ENCODE results near the gene RALGAPA1. TPM values are rescaled to one million over a fixed set of nuclear protein-coding genes. Genes with fewer than 3 reads are reported as not detected.
"Not testable (repeated sequence)": the region's sequence is repeated elsewhere in the genome, so short reads cannot be mapped to it uniquely, and the experiment has no call there.

Gene RALGAPA1
- total RNA-seq, 1 experiment from 2014 or later = 30.0 TPM

DNA sequence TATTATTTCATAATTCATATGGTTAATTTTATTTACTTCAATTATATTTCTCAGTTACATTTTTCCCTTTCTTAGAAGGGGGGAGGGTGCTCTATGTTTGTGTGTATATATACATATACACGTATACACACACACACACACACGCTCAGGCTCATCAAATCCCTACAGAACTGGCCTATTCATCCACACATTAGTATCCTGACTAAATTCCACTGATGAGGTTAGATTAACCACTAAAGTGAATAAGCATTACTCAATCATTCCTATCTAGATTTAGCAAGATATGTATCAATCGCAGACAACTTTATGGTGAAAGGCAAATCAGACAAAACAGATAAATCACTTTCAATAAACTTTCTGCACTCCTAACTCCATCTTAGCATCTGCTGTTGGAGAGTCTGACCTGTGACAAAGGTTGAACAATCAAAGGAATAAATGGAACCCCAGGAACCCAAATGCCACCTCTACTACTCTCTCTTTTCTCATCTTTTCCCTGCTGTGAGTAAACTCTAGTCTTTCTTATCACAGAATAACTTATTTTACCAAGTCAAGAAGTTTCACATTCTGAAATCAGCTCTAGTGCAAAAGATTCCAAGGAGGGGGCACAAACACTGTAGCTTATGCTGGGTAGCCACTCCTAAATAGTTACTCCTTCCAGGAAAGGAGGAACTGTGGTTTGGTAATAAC, 67.6 kb downstream of the RALGAPA1 start:
- CTCF ChIA-PET = no interaction called here

DNA sequence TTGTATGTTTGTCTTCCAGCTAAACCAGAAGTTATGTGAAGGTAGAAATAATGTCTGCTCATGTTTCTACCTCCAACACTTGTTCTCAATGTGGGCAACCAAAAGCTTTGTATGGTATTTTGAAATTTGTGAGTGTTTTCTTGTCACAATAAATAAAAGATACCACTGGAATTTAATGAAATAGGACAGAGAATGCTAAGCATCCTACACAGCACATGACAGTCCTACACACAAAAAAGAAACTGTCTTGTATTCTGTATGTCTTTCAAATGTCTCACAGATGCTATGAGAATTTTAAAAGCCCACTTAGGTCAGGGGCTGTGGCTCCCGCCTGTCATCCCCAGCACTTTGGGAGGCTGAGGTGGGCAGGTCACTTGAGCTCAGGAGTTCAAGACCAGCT, 68.9 kb downstream of the RALGAPA1 start:
- H3F3A ChIP-seq (ENCODE audit: insufficient read depth, low read depth) = no peaks in the 10 kb centered on the region
- no peak for DNase-seq
- H2AFZ ChIP-seq = no peak overlapping the region
- no peaks in the 10 kb centered on the region for H3K9me3 ChIP-seq (ENCODE audit: insufficient read depth, low read depth)
- intact Hi-C loops (cut with micrococcal nuclease; ENCODE audit: unreplicated experiment) = no loop called here
- H3K4me1 ChIP-seq (replicated peaks; ENCODE audit: insufficient read depth) = no peaks in the 10 kb centered on the region
- no peak overlapping the region for H3K27ac ChIP-seq
- no TSS peak for BruUV-seq (replicated peaks)
- ChIA-PET POLR2A (ENCODE audit: unreplicated experiment) (no interaction called here), CTCF (no interaction called here)
- H3K27me3 ChIP-seq (ENCODE audit: insufficient read depth, low read depth) = no peaks in the 10 kb centered on the region
- H3K4me3 ChIP-seq = no peak overlapping the region
- H3K4me2 ChIP-seq = no peak overlapping the region
- TF ChIP-seq EZH2 (IDR thresholded peaks at IDR 0.05; ENCODE audit: low read depth) = no peak
- TF ChIP-seq, protein P1, sequence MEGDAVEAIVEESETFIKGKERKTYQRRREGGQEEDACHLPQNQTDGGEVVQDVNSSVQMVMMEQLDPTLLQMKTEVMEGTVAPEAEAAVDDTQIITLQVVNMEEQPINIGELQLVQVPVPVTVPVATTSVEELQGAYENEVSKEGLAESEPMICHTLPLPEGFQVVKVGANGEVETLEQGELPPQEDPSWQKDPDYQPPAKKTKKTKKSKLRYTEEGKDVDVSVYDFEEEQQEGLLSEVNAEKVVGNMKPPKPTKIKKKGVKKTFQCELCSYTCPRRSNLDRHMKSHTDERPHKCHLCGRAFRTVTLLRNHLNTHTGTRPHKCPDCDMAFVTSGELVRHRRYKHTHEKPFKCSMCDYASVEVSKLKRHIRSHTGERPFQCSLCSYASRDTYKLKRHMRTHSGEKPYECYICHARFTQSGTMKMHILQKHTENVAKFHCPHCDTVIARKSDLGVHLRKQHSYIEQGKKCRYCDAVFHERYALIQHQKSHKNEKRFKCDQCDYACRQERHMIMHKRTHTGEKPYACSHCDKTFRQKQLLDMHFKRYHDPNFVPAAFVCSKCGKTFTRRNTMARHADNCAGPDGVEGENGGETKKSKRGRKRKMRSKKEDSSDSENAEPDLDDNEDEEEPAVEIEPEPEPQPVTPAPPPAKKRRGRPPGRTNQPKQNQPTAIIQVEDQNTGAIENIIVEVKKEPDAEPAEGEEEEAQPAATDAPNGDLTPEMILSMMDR (conservative IDR thresholded peaks at IDR 0.05) = no peak
- no peaks in the 10 kb centered on the region for H3K9me2 ChIP-seq (ENCODE audit: insufficient read depth)
- H3K79me2 ChIP-seq (ENCODE audit: low read depth) = no peaks in the 10 kb centered on the region
- no peaks in the 10 kb centered on the region for H3K36me3 ChIP-seq (ENCODE audit: low read depth)
- H4K20me1 ChIP-seq (ENCODE audit: insufficient read depth) = no peaks in the 10 kb centered on the region

More for the DNA sequence above, 67.6 kb downstream of the RALGAPA1 start:
- Histone ChIP-seq H3F3A (ENCODE audit: insufficient read depth, low read depth) (no peaks in the 10 kb centered on the region), H3K4me3 (no peak overlapping the region), H3K27ac (no peak overlapping the region), H3K9me3 (ENCODE audit: insufficient read depth, low read depth) (no peaks in the 10 kb centered on the region), H3K79me2 (ENCODE audit: low read depth) (no peaks in the 10 kb centered on the region), H3K9me2 (ENCODE audit: insufficient read depth) (no peaks in the 10 kb centered on the region), H2AFZ (no peak overlapping the region), H3K4me1 (replicated peaks; ENCODE audit: insufficient read depth) (no peaks in the 10 kb centered on the region), H3K27me3 (ENCODE audit: insufficient read depth, low read depth) (no peaks in the 10 kb centered on the region), H4K20me1 (ENCODE audit: insufficient read depth) (no peaks in the 10 kb centered on the region), H3K4me2 (no peak overlapping the region), H3K36me3 (ENCODE audit: low read depth) (no peaks in the 10 kb centered on the region)
- POLR2A ChIA-PET (ENCODE audit: unreplicated experiment) = no interaction called here
- no peak for DNase-seq
- TF ChIP-seq, protein P1 (conservative IDR thresholded peaks at IDR 0.05) = no peak
- TF ChIP-seq EZH2 (IDR thresholded peaks at IDR 0.05; ENCODE audit: low read depth) = no peak
- BruUV-seq (replicated peaks) = no TSS peak
- intact Hi-C loops (cut with micrococcal nuclease; ENCODE audit: unreplicated experiment) = no loop called here

DNA sequence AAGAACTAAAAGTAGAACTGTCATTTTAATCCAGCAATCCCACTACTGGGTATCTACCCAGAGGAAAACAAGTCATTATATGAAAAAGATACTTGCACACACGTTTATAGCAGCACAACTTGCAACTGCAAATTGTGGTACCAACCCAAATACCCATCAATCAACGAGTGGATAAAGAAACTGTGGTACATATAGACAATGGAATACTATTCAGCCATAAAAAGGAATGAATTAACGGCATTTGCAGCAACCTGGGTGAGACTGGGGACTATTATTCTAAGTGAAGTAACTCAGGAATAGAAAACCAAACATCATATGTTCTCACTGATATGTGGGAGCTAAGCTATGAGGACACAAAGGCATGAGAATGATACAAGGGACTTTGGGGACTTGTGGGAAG, 73.9 kb downstream of the RALGAPA1 start:
- H4K20me1 ChIP-seq (ENCODE audit: insufficient read depth); H3K4me1 ChIP-seq (replicated peaks; ENCODE audit: insufficient read depth); H3K9me2 ChIP-seq (ENCODE audit: insufficient read depth); CTCF ChIA-PET; H2AFZ ChIP-seq; H3K4me3 ChIP-seq; H3K79me2 ChIP-seq (ENCODE audit: low read depth); H3K4me2 ChIP-seq; H3F3A ChIP-seq (ENCODE audit: insufficient read depth, low read depth); H3K27ac ChIP-seq; intact Hi-C loops (cut with micrococcal nuclease; ENCODE audit: unreplicated experiment); DNase-seq; BruUV-seq (replicated peaks); POLR2A ChIA-PET (ENCODE audit: unreplicated experiment); H3K36me3 ChIP-seq (ENCODE audit: low read depth); H3K9me3 ChIP-seq (ENCODE audit: insufficient read depth, low read depth); H3K27me3 ChIP-seq (ENCODE audit: insufficient read depth, low read depth): not testable (repeated sequence)

DNA sequence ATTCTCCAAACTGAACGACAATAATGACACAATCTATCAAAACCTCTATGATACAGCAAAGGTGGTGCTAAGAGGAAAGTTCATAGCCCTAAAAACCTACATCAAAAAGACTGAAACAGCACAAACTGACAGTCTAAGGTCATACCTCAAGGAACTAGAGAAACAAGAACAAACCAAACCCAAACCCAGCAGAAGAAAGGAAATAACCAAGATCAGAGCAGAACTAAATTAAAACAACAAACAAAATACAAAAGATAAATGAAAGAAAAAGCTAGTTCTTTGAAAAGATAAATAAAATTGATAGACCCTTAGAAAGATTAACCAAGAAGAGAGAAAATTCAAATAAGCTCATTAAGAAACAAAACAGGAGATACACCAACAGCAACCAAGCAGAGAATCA, 75.6 kb downstream of the RALGAPA1 start:
- H3K79me2 ChIP-seq (ENCODE audit: low read depth); H3K27ac ChIP-seq; H3K4me3 ChIP-seq; H3K9me3 ChIP-seq (ENCODE audit: insufficient read depth, low read depth); H3K9me2 ChIP-seq (ENCODE audit: insufficient read depth); H3K4me2 ChIP-seq; H3K36me3 ChIP-seq (ENCODE audit: low read depth); H3K27me3 ChIP-seq (ENCODE audit: insufficient read depth, low read depth); BruUV-seq (replicated peaks); H4K20me1 ChIP-seq (ENCODE audit: insufficient read depth); CTCF ChIA-PET; H2AFZ ChIP-seq; intact Hi-C loops (cut with micrococcal nuclease; ENCODE audit: unreplicated experiment); DNase-seq; H3K4me1 ChIP-seq (replicated peaks; ENCODE audit: insufficient read depth); H3F3A ChIP-seq (ENCODE audit: insufficient read depth, low read depth): not testable (repeated sequence)
- POLR2A ChIA-PET (ENCODE audit: unreplicated experiment) = interaction anchor here (0.7 kb wide), 1 partner anchor 1769 kb away, joined by 3 read pairs; no protein-coding TSS in a partner anchor

Data from PC-9 (cell line).